WTC11 (cell line): ENCODE measurements around the gene ACACA. TPM values are rescaled to one million over a fixed set of nuclear protein-coding genes. Genes with fewer than 3 reads are reported as not detected.

ENCODE experiments used
- ATAC-seq: fragments of 200-7000 bp; cut with Tn5 transposase; 2 replicates; pipeline ENCODE4 v1.10.0; 2021; ENCODE audit warnings: mild to moderate bottlenecking, moderate library complexity
- CTCF ChIA-PET: fragments of 300-600 bp; sonication (Branson Sonifier 250); formaldehyde crosslinking; loops from one replicate; lab custom pipeline; 2021; ENCODE audit warnings: antibody characterized with exemption; lab: Charles Lee
- POLR2A ChIA-PET: fragments of 350-600 bp; sonication (Branson Sonifier 250); formaldehyde crosslinking; loops from one replicate; lab custom pipeline; 2021; ENCODE audit warnings: antibody characterized with exemption; lab: Charles Lee
- DNase-seq: peaks from one replicate; pipeline ENCODE4 v3.0.0; 2021; ENCODE audit warnings: low spot score
- H3K27ac Mint-ChIP-seq: 2 replicates; pipeline ENCODE4 v1.8.0; 2021; ENCODE audit warnings: mixed read lengths
- H3K27me3 Mint-ChIP-seq: 2 replicates; pipeline ENCODE4 v1.8.0; 2021; ENCODE audit warnings: low read depth, mild to moderate bottlenecking, moderate library complexity, mixed read lengths
- H3K36me3 Mint-ChIP-seq: 2 replicates; pipeline ENCODE4 v1.8.0; 2021; ENCODE audit warnings: mixed read lengths
- H3K4me1 Mint-ChIP-seq: 2 replicates; pipeline ENCODE4 v1.8.0; 2022; ENCODE audit warnings: mixed read lengths
- H3K4me3 Mint-ChIP-seq: 2 replicates; pipeline ENCODE4 v1.8.0; 2021; ENCODE audit warnings: mild to moderate bottlenecking, moderate library complexity, mixed read lengths
- H3K9me3 Mint-ChIP-seq: 2 replicates; pipeline ENCODE4 v1.8.0; 2021; ENCODE audit warnings: mixed read lengths
- ARID4B ChIP-seq: sonication (generic); formaldehyde crosslinking; IDR thresholded peaks from 2 replicates; pipeline ENCODE4 v1.8.0; 2023; ENCODE audit warnings: missing genetic modification reagents, mild to moderate bottlenecking, borderline replicate concordance
- ATF2 ChIP-seq: sonication (generic); formaldehyde crosslinking; IDR thresholded peaks from 2 replicates; pipeline ENCODE4 v1.8.1; 2022; ENCODE audit warnings: low read depth, missing genetic modification reagents, borderline replicate concordance
- ATF6 ChIP-seq: sonication (generic); formaldehyde crosslinking; IDR thresholded peaks from 2 replicates; pipeline ENCODE4 v1.8.1; 2023; ENCODE audit warnings: mild to moderate bottlenecking, missing genetic modification reagents
- CBFB ChIP-seq: sonication (generic); formaldehyde crosslinking; IDR thresholded peaks from 2 replicates; pipeline ENCODE4 v1.8.1; 2022; ENCODE audit warnings: mild to moderate bottlenecking, low read depth, missing genetic modification reagents
- E2F5 ChIP-seq: sonication (generic); formaldehyde crosslinking; IDR thresholded peaks from 2 replicates; pipeline ENCODE4 v1.8.1; 2022; ENCODE audit warnings: mild to moderate bottlenecking, moderate library complexity, missing genetic modification reagents
- FOXP1 ChIP-seq: sonication (generic); formaldehyde crosslinking; IDR thresholded peaks from 2 replicates; pipeline ENCODE4 v1.8.0; 2022; ENCODE audit warnings: missing genetic modification reagents, mild to moderate bottlenecking, moderate library complexity, borderline replicate concordance
- NR3C1 ChIP-seq: sonication (generic); formaldehyde crosslinking; conservative IDR thresholded peaks from 2 replicates; pipeline ENCODE4 v1.8.1; 2023; ENCODE audit warnings: low read depth, mild to moderate bottlenecking, missing genetic modification reagents
- OVOL2 ChIP-seq: fragments of 250-450 bp; sonication (Bioruptor Pico); IDR thresholded peaks from 2 replicates; pipeline ENCODE4 v1.9.0; 2021; ENCODE audit warnings: mild to moderate bottlenecking, borderline replicate concordance
- RELA ChIP-seq: sonication (generic); formaldehyde crosslinking; IDR thresholded peaks from 2 replicates; pipeline ENCODE4 v1.8.1; 2022; ENCODE audit warnings: missing genetic modification reagents, mild to moderate bottlenecking, borderline replicate concordance
- RORB ChIP-seq: fragments of 250-450 bp; sonication (Bioruptor Pico); IDR thresholded peaks from 2 replicates; pipeline ENCODE4 v1.9.0; 2021; ENCODE audit warnings: mild to moderate bottlenecking
- SP1 ChIP-seq: sonication (generic); formaldehyde crosslinking; conservative IDR thresholded peaks from 2 replicates; pipeline ENCODE4 v1.8.1; 2022; ENCODE audit warnings: missing genetic modification reagents
- TEAD4 ChIP-seq: sonication (generic); formaldehyde crosslinking; IDR thresholded peaks from 2 replicates; pipeline ENCODE4 v1.8.0; 2022; ENCODE audit warnings: mild to moderate bottlenecking, missing genetic modification reagents
- ZNF121 ChIP-seq: sonication (generic); formaldehyde crosslinking; IDR thresholded peaks from 2 replicates; pipeline ENCODE4 v1.8.0; 2023; ENCODE audit warnings: missing genetic modification reagents
- ZNF232 ChIP-seq: sonication (generic); formaldehyde crosslinking; IDR thresholded peaks from 2 replicates; pipeline ENCODE4 v1.8.0; 2022; ENCODE audit warnings: mild to moderate bottlenecking, missing genetic modification reagents
- ZNF317 ChIP-seq: sonication (generic); formaldehyde crosslinking; IDR thresholded peaks from 2 replicates; pipeline ENCODE4 v1.8.1; 2023; ENCODE audit warnings: low read depth, mild to moderate bottlenecking, moderate library complexity, missing genetic modification reagents, borderline replicate concordance
- total RNA-seq: library from RNA; stranded (reverse); gene quantifications from 3 replicates; pipeline ENCODE4 v1.2.3, GENCODE V29; 2021
- TF ChIP-seq, protein P1 (sequence below): sonication (generic); formaldehyde crosslinking; IDR thresholded peaks from 2 replicates; pipeline ENCODE4 v1.8.1; 2022; ENCODE audit warnings: mild to moderate bottlenecking, missing genetic modification reagents, moderate library complexity, borderline replicate concordance
- TF ChIP-seq, protein P2 (sequence below): sonication (generic); formaldehyde crosslinking; IDR thresholded peaks from 2 replicates; pipeline ENCODE4 v1.8.1; 2023; ENCODE audit warnings: mild to moderate bottlenecking, missing genetic modification reagents
- TF ChIP-seq, protein P3 (sequence below): sonication (generic); formaldehyde crosslinking; IDR thresholded peaks from 2 replicates; pipeline ENCODE4 v1.8.0; 2022; ENCODE audit warnings: missing genetic modification reagents

The ACACA gene
- total RNA-seq, 1 experiment from 2014 or later: 167 TPM

DNA sequence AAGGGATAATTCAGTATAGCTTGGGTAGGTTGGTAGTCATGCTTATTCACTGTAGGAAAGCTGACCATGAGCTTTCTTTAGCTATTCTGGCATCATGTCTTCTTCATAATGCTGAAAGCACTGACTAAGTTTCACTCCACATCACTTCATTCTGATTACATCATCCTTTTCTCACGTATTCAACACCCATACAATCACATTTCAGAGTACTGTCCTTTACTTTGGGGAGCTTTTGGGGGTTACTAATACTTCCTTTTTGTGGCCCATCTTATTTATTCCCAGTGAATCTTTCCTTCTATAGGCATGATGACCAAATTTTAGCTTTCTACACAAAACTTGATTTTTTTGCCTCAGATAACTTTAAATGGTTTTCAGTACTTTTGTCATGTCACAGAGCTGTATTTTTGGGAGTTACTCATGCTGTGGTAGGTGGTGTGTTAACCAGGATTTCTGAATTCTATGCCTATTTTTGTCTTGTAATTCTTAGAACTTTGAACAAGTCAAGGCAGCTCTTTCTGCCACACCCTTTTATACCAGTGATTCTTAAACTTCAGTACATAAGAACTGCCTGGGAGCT lies 23.5 kb upstream of the ACACA start:
- POLR2A ChIA-PET: no interaction called here
- DNase-seq: no peak
- no peak for ATAC-seq
- peak overlapping the region; percentile 10 for H3K27ac Mint-ChIP-seq
- peaks cover 29% of the 10 kb centered on the region for H3K36me3 Mint-ChIP-seq
- no peaks in the 10 kb centered on the region for H3K27me3 Mint-ChIP-seq
- no peaks in the 10 kb centered on the region for H3K4me1 Mint-ChIP-seq
- TF ChIP-seq, protein P1, sequence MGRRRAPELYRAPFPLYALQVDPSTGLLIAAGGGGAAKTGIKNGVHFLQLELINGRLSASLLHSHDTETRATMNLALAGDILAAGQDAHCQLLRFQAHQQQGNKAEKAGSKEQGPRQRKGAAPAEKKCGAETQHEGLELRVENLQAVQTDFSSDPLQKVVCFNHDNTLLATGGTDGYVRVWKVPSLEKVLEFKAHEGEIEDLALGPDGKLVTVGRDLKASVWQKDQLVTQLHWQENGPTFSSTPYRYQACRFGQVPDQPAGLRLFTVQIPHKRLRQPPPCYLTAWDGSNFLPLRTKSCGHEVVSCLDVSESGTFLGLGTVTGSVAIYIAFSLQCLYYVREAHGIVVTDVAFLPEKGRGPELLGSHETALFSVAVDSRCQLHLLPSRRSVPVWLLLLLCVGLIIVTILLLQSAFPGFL (CRISPR knock-in tag): no peak
- no peak for TF ChIP-seq RELA (CRISPR knock-in tag)
- TF ChIP-seq FOXP1 (CRISPR knock-in tag): no peak
- no peak for TF ChIP-seq RORB (CRISPR knock-in tag)
- TF ChIP-seq E2F5: no peak
- no peak for TF ChIP-seq OVOL2
- TF ChIP-seq, protein P2, sequence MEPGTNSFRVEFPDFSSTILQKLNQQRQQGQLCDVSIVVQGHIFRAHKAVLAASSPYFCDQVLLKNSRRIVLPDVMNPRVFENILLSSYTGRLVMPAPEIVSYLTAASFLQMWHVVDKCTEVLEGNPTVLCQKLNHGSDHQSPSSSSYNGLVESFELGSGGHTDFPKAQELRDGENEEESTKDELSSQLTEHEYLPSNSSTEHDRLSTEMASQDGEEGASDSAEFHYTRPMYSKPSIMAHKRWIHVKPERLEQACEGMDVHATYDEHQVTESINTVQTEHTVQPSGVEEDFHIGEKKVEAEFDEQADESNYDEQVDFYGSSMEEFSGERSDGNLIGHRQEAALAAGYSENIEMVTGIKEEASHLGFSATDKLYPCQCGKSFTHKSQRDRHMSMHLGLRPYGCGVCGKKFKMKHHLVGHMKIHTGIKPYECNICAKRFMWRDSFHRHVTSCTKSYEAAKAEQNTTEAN: no peak
- TF ChIP-seq ATF2: no peak
- no peak for TF ChIP-seq ARID4B
- TF ChIP-seq CBFB: no peak
- no peak for TF ChIP-seq TEAD4 (CRISPR knock-in tag)
- no peak for TF ChIP-seq NR3C1
- no peak for TF ChIP-seq ZNF317 (CRISPR knock-in tag)
- TF ChIP-seq, protein P3, sequence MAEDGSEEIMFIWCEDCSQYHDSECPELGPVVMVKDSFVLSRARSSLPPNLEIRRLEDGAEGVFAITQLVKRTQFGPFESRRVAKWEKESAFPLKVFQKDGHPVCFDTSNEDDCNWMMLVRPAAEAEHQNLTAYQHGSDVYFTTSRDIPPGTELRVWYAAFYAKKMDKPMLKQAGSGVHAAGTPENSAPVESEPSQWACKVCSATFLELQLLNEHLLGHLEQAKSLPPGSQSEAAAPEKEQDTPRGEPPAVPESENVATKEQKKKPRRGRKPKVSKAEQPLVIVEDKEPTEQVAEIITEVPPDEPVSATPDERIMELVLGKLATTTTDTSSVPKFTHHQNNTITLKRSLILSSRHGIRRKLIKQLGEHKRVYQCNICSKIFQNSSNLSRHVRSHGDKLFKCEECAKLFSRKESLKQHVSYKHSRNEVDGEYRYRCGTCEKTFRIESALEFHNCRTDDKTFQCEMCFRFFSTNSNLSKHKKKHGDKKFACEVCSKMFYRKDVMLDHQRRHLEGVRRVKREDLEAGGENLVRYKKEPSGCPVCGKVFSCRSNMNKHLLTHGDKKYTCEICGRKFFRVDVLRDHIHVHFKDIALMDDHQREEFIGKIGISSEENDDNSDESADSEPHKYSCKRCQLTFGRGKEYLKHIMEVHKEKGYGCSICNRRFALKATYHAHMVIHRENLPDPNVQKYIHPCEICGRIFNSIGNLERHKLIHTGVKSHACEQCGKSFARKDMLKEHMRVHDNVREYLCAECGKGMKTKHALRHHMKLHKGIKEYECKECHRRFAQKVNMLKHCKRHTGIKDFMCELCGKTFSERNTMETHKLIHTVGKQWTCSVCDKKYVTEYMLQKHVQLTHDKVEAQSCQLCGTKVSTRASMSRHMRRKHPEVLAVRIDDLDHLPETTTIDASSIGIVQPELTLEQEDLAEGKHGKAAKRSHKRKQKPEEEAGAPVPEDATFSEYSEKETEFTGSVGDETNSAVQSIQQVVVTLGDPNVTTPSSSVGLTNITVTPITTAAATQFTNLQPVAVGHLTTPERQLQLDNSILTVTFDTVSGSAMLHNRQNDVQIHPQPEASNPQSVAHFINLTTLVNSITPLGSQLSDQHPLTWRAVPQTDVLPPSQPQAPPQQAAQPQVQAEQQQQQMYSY (CRISPR knock-in tag): no peak
- TF ChIP-seq ZNF121 (CRISPR knock-in tag): no peak
- no peak for TF ChIP-seq ZNF232 (CRISPR knock-in tag)
- TF ChIP-seq ATF6 (CRISPR knock-in tag): no peak
- no peak for TF ChIP-seq SP1 (CRISPR knock-in tag)
- CTCF ChIA-PET: interaction anchor here (0.9 to 1.0 kb wide), 2 partner anchors 8 to 140 kb away, joined by 3 read pairs; no protein-coding TSS in a partner anchor
- H3K4me3 Mint-ChIP-seq: no peak overlapping the region
- no peaks in the 10 kb centered on the region for H3K9me3 Mint-ChIP-seq
